B cell (primary cell): ENCODE results near the gene ZP3.

Experiments
- EZH2 ChIP-seq: IDR thresholded peaks from 2 replicates; pipeline ENCODE4 v1.6.1; 2012; ENCODE audit warnings: borderline replicate concordance, low read depth, mild to moderate bottlenecking, moderate library complexity, low read length; ENCODE audit not compliant: insufficient read depth, poor library complexity, severe bottlenecking
- TF ChIP-seq, protein P1 (sequence below): fragments of 200-600 bp; IDR thresholded peaks from one replicate; pipeline ENCODE4 v1.8.0; 2022; ENCODE audit warnings: antibody characterized with exemption, mild to moderate bottlenecking

- TF ChIP-seq, protein P1, sequence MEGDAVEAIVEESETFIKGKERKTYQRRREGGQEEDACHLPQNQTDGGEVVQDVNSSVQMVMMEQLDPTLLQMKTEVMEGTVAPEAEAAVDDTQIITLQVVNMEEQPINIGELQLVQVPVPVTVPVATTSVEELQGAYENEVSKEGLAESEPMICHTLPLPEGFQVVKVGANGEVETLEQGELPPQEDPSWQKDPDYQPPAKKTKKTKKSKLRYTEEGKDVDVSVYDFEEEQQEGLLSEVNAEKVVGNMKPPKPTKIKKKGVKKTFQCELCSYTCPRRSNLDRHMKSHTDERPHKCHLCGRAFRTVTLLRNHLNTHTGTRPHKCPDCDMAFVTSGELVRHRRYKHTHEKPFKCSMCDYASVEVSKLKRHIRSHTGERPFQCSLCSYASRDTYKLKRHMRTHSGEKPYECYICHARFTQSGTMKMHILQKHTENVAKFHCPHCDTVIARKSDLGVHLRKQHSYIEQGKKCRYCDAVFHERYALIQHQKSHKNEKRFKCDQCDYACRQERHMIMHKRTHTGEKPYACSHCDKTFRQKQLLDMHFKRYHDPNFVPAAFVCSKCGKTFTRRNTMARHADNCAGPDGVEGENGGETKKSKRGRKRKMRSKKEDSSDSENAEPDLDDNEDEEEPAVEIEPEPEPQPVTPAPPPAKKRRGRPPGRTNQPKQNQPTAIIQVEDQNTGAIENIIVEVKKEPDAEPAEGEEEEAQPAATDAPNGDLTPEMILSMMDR = no peak
- no peak for TF ChIP-seq EZH2
These were observed 32.1 kb upstream of the ZP3 start for GRCh38 chr7:76392531-76393115.
